GM19035 (cell line): ENCODE data around the gene RAB22A.
"Not testable (repeated sequence)": the region's sequence is repeated elsewhere in the genome, so short reads cannot be mapped to it uniquely, and the experiment has no call there.

Source experiments
- ATAC-seq: cut with Tn5 transposase; IDR thresholded peaks from one replicate; pipeline ENCODE4 v1.9.1; 2021; ENCODE audit not compliant: unreplicated experiment

Gene RAB22A

DNA sequence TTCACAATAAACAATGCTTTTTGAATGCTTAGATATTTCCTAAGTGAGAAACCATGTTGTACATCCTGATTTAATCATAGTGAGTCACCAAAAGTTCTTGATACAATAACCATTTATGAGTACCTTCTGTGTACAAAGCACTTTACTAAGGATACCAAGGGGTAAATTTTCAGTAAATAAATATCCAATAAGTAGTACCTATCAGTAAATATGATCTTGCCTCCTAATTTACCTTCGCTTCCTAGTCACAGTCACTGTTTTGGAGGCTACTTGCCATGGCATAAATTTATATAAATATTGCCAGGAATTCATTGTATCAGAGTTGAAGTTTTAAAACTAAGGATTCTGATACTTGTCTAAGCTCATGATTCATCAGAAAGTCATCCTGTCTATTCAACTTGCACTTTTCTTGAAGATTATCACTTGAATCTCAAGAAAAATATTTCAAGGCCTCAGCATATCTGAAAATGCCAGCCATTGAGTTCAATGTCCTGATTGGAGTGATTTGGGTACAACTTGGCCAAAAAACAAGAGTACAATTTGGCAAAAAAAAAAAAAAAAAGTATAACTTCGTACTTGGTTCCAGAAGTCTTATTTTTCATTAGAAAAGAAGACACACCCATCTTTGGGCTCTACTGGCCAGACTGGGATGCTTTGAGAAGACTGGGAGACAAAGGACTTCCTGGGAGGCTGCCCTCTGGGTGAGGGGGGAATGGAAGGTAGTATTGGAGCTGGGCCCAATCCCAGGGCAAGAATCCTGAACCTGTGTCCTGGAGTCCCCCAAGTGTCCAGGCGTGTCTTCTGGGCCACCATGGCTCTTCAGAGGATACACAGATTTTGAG is 32.8 kb downstream of the RAB22A start:
- ATAC-seq, result no peak

DNA sequence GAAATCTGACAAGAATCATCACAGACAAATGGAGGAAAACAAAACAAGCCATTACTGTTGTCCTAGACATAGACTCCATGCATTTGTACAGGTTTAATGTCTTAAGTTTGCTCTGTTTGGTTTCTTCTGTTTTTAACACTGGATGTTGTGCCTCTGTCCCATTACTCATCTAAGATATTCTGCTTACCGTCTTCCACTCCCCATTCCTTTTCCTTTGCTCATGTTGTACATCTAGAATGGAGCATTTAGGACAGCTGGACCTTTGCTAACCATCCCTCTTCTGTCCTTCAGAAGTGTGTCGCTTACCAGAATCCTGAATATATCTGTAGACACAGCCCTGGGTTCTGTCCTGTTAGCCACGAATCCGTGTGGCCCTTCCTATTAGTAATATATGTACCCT is 35.2 kb downstream of the RAB22A start:
- ATAC-seq, result no peak

DNA sequence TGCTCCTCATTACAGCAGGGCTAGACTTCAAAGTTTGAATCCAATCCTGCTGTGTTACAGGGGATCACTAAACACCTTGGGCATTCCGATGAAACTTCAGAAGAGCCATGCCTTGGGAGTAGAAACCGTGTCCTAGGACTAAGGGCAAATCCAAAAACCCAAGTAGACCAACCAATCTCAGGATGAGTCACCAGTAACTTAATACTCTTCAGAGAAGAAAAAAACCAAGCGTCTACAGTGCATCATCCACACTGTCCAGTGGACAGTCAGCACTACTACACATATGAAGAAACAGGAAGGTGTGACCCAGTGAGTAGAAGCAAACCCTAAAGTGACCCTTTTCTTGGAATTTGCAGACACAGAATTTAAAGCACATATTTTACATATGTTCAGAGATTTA is 40.1 kb downstream of the RAB22A start:
- ATAC-seq, result no peak

DNA sequence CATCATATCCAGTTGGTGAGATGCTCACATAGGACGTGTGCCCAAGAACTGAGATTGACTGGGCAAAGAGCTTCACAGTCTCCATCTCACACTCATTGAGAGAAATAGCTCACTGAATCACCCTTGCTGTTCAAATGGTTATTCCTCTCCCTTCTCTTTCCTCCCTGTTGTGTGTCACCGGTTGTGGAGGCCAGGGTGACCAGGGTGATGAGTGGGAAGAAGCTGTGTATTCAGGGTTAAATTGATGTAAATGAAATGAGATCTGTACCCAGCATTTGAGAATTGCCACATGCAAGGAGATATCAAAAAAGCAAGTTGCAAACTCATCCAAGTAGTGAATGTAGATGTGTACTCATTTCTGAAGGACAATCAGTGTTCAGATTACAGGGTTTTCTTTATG is 43.0 kb downstream of the RAB22A start:
- no peak for ATAC-seq

DNA sequence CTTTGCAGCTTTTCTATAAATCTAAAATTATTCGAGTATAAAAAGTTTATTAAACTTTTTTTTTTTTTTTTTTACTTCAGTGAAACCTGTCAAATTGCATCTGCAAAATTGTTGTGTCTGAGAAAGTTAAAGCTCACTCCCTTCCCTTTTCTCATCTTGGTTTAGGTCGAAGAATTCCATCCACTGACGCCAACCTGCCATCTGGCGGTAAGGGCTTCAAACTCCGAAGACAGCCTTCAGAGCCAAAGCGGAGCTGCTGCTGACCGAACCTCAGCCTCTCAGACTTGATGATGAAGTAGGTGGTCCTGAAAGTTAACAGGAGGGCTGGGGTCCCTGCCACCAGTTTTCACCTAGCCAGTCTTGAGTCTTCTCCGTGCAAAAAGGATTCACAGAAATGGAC is 49.9 kb downstream of the RAB22A start:
- no peak for ATAC-seq

DNA sequence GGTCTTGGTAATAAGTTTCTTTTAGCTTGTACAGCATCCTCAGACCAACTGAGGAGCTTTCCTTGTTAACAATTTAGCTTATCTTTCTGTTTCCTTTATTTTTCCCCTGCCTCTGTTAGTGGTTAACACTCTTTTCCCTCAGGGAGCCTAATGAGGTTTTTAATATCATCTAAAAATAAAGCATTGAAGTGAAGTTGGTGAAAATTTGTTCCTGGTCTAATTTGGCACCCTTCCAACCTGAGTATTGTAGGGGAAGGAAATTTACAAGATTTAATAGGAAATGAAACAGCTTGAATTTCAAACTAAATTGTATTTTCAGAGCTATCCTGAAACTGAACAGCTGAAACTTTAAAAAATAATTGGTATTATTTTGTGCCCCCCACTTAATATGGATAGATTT is 51.4 kb downstream of the RAB22A start:
- ATAC-seq, result no peak

DNA sequence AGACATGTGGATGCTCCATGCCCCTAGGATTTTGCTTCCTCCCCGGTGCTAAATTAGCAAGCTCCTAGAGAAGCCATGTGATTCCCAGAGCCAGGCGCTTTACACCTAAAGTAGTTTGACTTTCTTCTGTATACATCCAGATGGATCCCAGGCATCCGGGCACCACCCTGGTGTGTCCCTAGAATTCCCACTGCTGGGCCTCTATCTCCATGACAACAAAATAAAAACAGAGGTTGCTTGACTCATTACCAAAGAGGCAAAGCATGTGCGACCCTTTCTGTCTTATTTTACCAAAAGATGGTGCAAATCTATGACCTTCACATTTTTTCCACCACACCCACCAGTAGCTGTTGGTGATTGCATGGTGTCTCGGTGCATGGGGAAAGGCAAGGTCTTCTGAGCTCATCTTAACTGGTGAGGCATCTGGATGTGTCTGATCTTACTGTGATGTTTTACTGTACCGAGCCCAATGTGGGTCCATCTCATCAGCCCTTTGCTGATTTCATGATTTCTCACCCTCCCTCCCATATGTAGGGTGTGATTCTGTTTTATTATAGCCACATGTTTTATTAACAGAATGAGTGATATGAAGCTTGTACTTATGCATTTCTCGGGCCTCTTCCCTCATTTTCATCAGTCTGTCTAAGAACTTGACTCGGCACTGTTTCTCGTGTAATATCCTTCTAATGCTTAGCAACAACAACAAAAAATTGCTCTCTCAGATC is 52.1 kb downstream of the RAB22A start:
- ATAC-seq, result no peak

DNA sequence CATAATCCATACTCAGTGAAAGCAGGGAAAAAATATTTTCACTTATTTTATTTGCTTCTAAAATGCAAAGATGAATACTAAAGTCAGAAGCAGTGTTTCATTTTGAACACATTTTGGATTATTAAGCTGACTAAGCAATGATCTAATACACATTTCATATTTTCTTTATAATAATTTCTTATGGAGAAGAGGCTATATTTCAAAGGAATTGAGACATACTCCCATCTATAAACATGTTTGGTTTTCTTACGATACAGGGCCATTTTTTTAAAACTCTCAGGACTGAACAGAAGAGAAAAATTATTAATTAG is 52.6 kb downstream of the RAB22A start:
- no peak for ATAC-seq

DNA sequence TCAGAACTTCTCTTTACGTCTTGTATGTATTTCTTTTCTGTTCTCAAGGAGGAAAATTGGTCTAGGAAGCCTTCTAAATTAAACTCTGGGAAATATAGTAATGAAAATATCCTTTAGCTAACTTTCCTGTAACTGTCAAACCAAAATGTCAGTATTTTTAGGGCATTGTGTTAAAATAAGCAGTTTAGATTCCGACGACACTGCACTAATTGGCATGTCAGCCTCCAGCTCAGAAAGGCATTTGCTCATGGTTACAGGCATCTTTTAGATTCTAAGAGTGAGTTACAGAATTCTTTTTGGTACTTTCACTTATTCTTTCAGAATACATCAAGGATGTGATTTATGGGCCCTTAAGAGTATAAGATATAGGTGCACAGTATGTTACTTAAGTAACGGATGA is 53.5 kb downstream of the RAB22A start:
- no peak for ATAC-seq

DNA sequence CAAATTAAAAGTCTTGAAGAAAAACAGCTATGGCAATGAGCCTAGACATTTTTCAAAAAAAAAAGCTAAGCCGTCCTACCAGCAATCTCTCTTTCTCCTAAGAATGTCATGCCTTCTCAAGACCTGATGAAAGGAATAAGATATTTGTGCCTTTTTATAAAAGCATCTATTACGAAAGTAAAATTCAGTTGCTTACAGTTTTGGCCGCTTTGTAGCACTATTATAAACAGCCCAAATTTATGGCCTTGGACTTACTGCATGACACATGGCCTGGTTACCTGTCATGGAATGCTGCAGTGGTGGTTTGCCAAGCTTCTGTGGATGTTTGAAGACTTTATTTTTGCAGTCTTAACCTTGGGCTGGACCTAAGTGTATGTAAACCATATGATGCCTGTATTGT is 57.4 kb downstream of the RAB22A start:
- ATAC-seq, result no peak

DNA sequence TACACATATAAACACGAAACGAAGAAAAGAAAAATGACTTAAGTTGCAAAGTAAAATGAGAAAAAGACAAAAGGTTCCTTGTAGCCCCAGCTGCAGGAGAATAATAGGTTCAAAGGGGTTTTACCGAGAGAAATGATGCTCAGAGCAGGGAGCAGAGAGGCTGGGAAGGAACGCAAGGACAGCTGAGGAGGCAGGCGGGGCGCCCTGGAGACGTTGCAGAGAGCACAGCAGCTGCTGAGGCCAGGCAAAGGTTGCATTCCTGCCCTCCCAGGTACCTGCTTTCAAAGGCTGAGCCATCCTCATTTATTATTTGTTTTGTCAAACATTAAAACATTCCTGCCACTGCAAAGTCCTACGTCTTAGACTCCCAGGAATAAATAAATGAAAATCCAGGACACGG is 63.3 kb downstream of the RAB22A start:
- ATAC-seq, result no peak

DNA sequence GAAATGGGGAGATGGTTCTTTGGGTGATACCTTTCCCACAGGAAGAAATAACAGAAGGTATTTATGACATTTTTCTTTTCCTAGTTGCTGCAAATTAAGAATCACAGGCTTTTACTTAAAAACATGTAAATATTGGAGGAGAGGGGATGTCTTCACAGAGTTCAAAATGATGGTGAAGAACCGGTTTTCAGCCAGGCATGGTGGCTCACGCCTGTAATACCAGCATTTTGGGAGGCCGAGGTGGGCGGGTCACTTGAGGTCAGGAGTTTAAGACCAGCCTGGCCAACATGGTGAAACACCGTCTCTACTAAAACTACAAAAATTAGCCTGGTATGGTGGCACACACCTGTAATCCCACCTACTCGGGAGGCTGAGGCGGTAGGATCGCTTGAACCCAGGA is 63.8 kb downstream of the RAB22A start:
- ATAC-seq, result not testable (repeated sequence)

DNA sequence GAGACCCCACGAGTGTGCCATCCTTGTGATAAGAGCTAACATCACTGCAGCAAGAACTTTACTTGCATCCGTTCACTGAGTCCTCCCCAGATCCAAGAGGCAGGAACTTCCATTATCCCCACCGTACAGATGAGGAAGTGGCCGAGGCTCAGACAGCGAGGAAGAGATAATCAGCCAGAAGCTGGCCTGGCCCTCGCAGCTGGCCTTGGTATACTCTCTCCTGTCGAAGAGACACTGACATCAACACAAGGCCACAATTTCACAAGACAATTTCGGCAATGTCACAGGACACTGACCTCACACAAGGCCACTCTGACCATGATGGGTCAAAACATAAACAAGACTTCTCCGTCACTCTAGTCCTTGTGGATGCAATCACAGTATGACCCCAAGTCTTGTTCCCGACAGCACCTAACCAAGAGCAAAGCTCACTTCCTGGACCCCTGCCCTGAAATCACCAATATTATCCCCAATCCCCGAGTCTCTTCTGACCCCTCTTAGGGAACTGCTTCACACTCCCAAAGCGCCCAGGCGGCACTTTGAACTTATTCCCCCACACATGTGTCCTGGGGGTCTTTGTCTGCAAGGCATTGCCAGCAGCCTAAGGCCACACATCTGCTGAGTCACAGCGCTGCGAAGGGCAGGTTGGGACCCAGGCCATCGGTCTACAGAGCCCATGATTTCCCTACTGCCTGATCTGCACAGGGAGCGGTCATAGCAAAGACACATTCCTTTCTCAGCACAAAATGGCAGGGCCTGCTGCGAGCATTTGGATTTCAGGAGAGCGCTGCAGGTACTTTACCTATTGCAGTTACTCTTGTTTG is 64.7 kb downstream of the RAB22A start:
- ATAC-seq, result no peak

DNA sequence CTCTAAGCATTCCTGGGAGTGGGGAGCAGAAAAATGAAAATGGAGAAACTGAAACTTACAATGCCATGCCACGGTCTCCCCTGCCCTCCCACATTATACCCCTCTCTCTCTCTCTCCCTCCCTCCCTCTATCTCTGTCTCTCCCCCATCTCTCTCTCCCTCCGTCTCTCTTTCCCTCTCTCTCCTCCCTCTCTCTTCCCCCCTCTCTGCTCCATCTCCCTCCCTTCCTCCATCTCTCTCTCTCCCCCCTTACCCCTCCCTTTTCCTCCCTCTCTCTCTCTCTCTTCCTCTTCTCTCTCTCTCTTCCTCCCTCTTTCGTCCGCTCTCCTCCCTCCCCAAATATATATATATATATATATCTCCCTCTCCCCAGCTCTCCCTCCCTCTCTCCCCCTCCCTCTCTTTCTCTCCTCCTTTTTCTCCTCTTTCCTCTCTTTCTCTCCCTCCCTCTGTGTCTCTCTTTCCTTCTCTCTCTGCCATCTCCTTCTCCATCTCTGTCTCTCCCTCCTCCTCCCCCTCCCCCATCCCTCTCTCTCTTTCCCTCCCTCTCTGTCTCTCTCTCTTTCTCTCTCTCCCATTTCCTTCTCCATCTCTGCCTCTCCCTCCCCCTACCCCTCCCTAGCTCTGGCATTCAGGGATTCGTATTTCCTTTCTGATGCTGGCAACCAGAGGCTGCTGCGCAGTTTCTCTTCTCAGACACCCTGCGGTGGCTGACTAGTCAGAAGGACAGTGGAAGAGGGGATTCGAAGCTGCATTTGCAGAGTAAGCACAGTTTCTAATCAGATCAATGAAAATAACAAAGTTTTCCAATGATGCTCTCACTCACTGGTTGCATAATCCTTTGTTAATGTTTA is 65.6 kb downstream of the RAB22A start:
- ATAC-seq, result no peak

DNA sequence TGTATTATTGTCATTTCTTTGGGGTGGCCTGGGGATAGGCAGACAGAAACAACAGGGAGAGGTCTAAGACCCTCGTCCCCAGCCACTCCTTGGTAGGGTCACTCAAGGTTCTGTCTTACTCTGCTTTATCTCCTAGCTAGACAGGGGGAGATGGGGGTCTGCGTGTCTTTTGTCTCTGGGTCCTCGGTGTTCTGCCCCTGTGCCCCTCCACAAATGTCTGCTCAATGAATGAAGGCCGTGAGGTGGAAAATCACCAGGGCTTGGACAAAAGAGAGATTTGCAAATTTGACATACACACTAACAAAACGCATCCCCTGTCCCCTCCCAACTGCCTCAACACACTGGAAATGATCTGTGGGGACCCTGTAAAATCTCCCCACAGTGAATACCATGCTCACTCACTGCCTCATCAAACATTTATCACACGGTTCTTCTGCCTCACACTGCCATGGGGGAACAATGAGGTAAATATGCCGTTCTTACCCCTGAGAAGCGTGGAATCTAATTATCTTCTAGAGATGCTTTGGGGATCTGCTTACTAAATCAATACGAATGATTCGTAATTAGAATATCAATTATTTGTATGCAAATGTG is 66.3 kb downstream of the RAB22A start:
- no peak for ATAC-seq

DNA sequence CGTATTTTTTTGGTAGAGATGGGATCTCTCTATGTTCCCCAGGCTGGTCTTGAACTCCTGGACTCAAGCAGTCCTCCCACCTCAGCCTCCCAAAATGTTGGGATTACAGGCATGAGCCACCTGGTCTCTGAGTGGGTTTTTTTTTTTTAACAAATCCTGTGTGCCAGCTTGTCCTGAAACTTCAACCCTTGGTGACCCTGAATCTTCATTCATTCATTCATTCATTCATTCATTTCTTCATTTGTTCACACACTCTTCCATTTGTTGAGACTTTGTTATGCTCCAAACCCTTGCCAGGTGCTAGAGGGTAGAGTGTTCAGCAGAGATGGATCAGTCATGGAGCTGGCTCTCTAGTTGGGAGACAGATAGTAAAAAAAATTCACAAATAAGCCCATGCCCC is 67.5 kb downstream of the RAB22A start:
- ATAC-seq, result no peak

DNA sequence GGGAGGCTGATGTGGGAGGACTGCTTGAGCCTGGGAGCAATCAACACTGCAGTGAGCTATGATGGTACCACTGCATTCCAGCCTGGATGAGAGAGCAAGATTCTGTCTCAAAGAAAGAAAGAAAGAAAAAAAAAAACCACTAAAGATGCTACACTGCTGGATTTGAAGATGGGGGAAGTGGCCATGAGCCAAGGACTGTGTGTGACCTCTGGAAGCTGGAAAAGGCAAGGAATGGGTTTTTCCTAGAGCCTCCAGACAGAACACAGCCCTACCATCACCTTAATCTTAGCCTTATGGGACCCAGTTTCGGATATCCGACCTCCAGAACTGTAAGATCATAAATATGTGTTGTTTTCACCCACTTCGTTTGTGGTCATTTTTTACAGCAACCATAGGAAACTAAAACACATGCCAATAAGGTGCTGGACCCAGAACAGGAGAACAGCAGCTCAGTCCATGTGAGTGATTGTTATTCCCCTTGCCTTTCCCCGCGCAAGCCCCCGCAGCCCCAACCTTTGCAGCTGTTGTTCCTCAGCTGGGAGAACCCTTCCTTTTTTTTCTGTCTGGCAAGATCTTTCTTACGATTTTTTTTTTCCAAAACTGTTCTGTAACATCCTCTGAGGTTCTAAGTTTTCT is 68.4 kb downstream of the RAB22A start:
- ATAC-seq, result no peak

DNA sequence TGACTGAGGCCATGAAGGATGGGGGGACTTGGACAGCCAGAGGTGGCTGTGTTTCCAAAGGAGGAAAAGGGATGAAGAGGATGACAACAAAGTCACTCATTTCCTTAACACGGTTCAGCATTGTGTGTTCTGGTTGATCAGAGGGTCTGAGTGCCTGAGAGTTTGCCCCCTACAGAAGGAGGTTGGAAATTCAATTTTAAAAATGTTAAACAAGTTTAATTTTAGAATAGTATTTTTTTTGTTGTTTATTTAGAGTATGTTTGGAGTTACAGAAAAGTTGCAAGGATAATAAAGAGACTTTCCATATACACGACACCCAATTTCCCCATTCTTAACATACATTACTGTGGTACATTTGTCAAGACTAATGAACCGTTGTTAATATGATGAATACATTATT is 69.2 kb downstream of the RAB22A start:
- ATAC-seq, result no peak

DNA sequence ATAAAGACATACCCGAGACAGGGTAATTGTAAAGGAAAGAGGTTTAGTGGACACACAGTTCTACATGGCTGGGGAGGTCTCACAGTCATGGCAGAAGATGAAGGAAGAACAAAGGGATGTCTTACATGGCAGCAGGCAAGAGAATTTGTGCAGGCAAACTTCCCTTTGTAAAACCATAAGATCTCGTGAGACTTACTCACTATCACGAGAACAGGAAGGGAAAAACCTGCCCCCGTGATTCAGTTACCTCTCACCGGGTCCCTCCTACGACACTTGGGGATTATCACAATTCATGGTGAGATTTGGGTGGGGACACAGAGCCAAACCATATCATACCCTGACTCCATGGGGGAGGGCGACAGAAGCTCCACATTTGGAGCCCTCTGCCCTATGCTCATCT is 72.1 kb downstream of the RAB22A start:
- no peak for ATAC-seq

DNA sequence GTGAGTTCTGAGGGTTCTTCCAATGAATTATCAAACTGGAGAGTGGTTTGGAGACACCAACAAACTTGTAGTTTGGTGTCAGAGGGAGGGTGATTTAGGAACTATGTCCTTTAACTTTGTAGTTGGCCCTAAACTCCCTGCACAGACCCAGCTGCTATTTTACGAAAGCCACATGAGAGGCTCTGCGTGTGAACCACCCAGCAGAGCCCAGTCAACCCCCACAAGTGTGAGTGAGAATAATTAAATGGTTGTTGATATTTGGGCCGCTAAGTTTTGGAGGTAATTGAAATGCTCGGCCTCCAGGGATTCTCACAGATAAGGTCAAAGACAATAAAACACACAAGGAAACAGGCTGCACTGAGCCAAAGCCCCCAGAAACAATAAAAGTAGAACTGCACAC is 72.6 kb downstream of the RAB22A start:
- ATAC-seq, result no peak
